Mesendoderm (in vitro differentiated cells): ENCODE data around the gene KY.

Source experiments
- DNase-seq: peaks from one replicate; pipeline ENCODE4 v3.0.0; 2013
- H2AK5ac ChIP-seq: 2 replicates; pipeline ENCODE4 v1.6.1; 2013; ENCODE audit warnings: low read length, inconsistent platforms
- H2BK120ac ChIP-seq: 2 replicates; pipeline ENCODE4 v1.6.1; 2013; ENCODE audit warnings: low read depth, mild to moderate bottlenecking, low read length, moderate library complexity, mixed read lengths
- H2BK15ac ChIP-seq: replicated peaks from 2 replicates; pipeline ENCODE4 v1.6.1; 2013; ENCODE audit warnings: low read depth, mild to moderate bottlenecking, moderate library complexity
- H2BK5ac ChIP-seq: 2 replicates; pipeline ENCODE4 v1.6.1; 2013; ENCODE audit warnings: low read length, inconsistent platforms
- H3K18ac ChIP-seq: 2 replicates; pipeline ENCODE4 v1.6.1; 2013; ENCODE audit warnings: mild to moderate bottlenecking, low read length, mixed read lengths
- H3K23ac ChIP-seq: one replicate; pipeline ENCODE4 v1.6.1; 2013; ENCODE audit warnings: low read length
- H3K27ac ChIP-seq: 2 replicates; pipeline ENCODE4 v1.5.1; 2013; ENCODE audit warnings: low read depth, mild to moderate bottlenecking, inconsistent platforms, low read length, moderate library complexity
- H3K27me3 ChIP-seq: 2 replicates; pipeline ENCODE4 v1.6.1; 2013; ENCODE audit warnings: low read length, control low read depth, mild to moderate bottlenecking, inconsistent platforms; ENCODE audit not compliant: insufficient read depth, poor library complexity
- H3K36me3 ChIP-seq: 2 replicates; pipeline ENCODE4 v1.6.1; 2013; ENCODE audit warnings: low read length, inconsistent platforms; ENCODE audit not compliant: control insufficient read depth, insufficient read depth
- H3K4ac ChIP-seq: one replicate; pipeline ENCODE4 v1.6.1; 2013; ENCODE audit warnings: low read depth, mild to moderate bottlenecking, low read length, moderate library complexity
- H3K4me1 ChIP-seq: 2 replicates; pipeline ENCODE4 v1.6.1; 2013; ENCODE audit warnings: low read depth, low read length, inconsistent platforms; ENCODE audit not compliant: control insufficient read depth
- H3K4me2 ChIP-seq: 2 replicates; pipeline ENCODE4 v1.6.1; 2013; ENCODE audit warnings: low read length
- H3K4me3 ChIP-seq: 2 replicates; pipeline ENCODE4 v1.5.1; 2013; ENCODE audit warnings: mild to moderate bottlenecking, low read length
- H3K56ac ChIP-seq: one replicate; pipeline ENCODE4 v1.6.1; 2013; ENCODE audit warnings: low read length
- H3K79me1 ChIP-seq: 2 replicates; pipeline ENCODE4 v1.6.1; 2013; ENCODE audit warnings: low read length, inconsistent platforms
- H3K79me2 ChIP-seq: 2 replicates; pipeline ENCODE4 v1.6.1; 2013; ENCODE audit warnings: mild to moderate bottlenecking, low read length; ENCODE audit not compliant: control insufficient read depth, insufficient read depth
- H3K9ac ChIP-seq: 2 replicates; pipeline ENCODE4 v1.6.1; 2013; ENCODE audit warnings: low read length, inconsistent platforms
- H4K5ac ChIP-seq: one replicate; pipeline ENCODE4 v1.6.1; 2013; ENCODE audit warnings: low read length
- H4K8ac ChIP-seq: one replicate; pipeline ENCODE4 v1.6.1; 2013; ENCODE audit warnings: low read depth, mild to moderate bottlenecking, control low read depth, low read length, moderate library complexity
- WGBS: extraction: QIAGEN DNeasy Blood & Tissue Kit; methylation state at CpG from one replicate; pipeline ENCODE4 v1.1.7; 2013; ENCODE audit warnings: low lambda C conversion rate, missing lambda C conversion rate; ENCODE audit not compliant: insufficient coverage; ENCODE audit errors: extremely low coverage; 5-methylcytosine and 5-hydroxymethylcytosine counted together

Gene KY

GRCh38 chr3:134614955-134615354 is 35.9 kb downstream of the KY start:
- DNase-seq: no peak
- Histone ChIP-seq H3K36me3 (no peaks in the 10 kb centered on the region), H3K27ac (no peak overlapping the region), H2BK15ac (no peak overlapping the region), H2AK5ac (no peak overlapping the region), H3K18ac (no peak overlapping the region), H2BK5ac (no peak overlapping the region), H3K4me1 (no peaks in the 10 kb centered on the region), H3K9ac (no peak overlapping the region), H3K27me3 (no peaks in the 10 kb centered on the region), H3K4ac (no peak overlapping the region), H3K79me2 (no peaks in the 10 kb centered on the region), H3K23ac (no peak overlapping the region), H2BK120ac (no peak overlapping the region), H3K56ac (no peak overlapping the region), H3K4me3 (no peak overlapping the region), H4K8ac (no peak overlapping the region), H4K5ac (no peak overlapping the region), H3K4me2 (no peak overlapping the region), H3K79me1 (no peaks in the 10 kb centered on the region)
- no CpG with 5 or more reads among the region's 4 CpGs for WGBS

- H3K9ac ChIP-seq: no peak overlapping the region
- H2BK15ac ChIP-seq: no peak overlapping the region
- H3K4me2 ChIP-seq: no peak overlapping the region
- H3K4me1 ChIP-seq: no peaks in the 10 kb centered on the region
- H3K18ac ChIP-seq: no peak overlapping the region
- no peaks in the 10 kb centered on the region for H3K27me3 ChIP-seq
- DNase-seq: no peak
- H3K4me3 ChIP-seq: no peak overlapping the region
- no peaks in the 10 kb centered on the region for H3K79me2 ChIP-seq
- no peaks in the 10 kb centered on the region for H3K36me3 ChIP-seq
- no peak overlapping the region for H4K5ac ChIP-seq
- H3K23ac ChIP-seq: no peak overlapping the region
- H3K4ac ChIP-seq: no peak overlapping the region
- H3K56ac ChIP-seq: no peak overlapping the region
- no peak overlapping the region for H2AK5ac ChIP-seq
- no peak overlapping the region for H2BK5ac ChIP-seq
- no CpG with 5 or more reads among the region's 6 CpGs for WGBS
- no peaks in the 10 kb centered on the region for H3K79me1 ChIP-seq
- H3K27ac ChIP-seq: no peak overlapping the region
- H2BK120ac ChIP-seq: no peak overlapping the region
- no peak overlapping the region for H4K8ac ChIP-seq
These were observed 37.8 kb downstream of the KY start for GRCh38 chr3:134613006-134613520.

GRCh38 chr3:134611516-134611915 is 39.3 kb downstream of the KY start:
- H3K56ac ChIP-seq: no peak overlapping the region
- H3K4me1 ChIP-seq: no peaks in the 10 kb centered on the region
- no peak overlapping the region for H4K8ac ChIP-seq
- DNase-seq: no peak
- no peak overlapping the region for H3K4me2 ChIP-seq
- no peaks in the 10 kb centered on the region for H3K79me2 ChIP-seq
- no peak overlapping the region for H2BK15ac ChIP-seq
- H3K27ac ChIP-seq: no peak overlapping the region
- H3K79me1 ChIP-seq: no peaks in the 10 kb centered on the region
- H3K27me3 ChIP-seq: no peaks in the 10 kb centered on the region
- no peak overlapping the region for H3K18ac ChIP-seq
- H3K23ac ChIP-seq: no peak overlapping the region
- H3K9ac ChIP-seq: no peak overlapping the region
- no peak overlapping the region for H2AK5ac ChIP-seq
- no peak overlapping the region for H2BK120ac ChIP-seq
- no peak overlapping the region for H3K4ac ChIP-seq
- no CpG with 5 or more reads among the region's 2 CpGs for WGBS
- H3K4me3 ChIP-seq: no peak overlapping the region
- H4K5ac ChIP-seq: no peak overlapping the region
- no peaks in the 10 kb centered on the region for H3K36me3 ChIP-seq
- no peak overlapping the region for H2BK5ac ChIP-seq

GRCh38 chr3:134610432-134611385 is 40.1 kb downstream of the KY start:
- Histone ChIP-seq H3K9ac (no peak overlapping the region), H3K56ac (no peak overlapping the region), H3K36me3 (no peaks in the 10 kb centered on the region), H3K27ac (no peak overlapping the region), H3K23ac (no peak overlapping the region), H2BK120ac (no peak overlapping the region), H3K4me2 (no peak overlapping the region), H2AK5ac (no peak overlapping the region), H3K27me3 (no peaks in the 10 kb centered on the region), H3K4me3 (no peak overlapping the region), H4K5ac (no peak overlapping the region), H3K4ac (no peak overlapping the region), H4K8ac (no peak overlapping the region), H2BK15ac (no peak overlapping the region), H3K4me1 (no peaks in the 10 kb centered on the region), H3K79me1 (no peaks in the 10 kb centered on the region), H3K79me2 (no peaks in the 10 kb centered on the region), H3K18ac (no peak overlapping the region), H2BK5ac (no peak overlapping the region)
- no CpG with 5 or more reads among the region's 11 CpGs for WGBS
- no peak for DNase-seq

- Histone ChIP-seq H3K18ac (no peak overlapping the region), H3K4me1 (no peaks in the 10 kb centered on the region), H3K4me3 (no peak overlapping the region), H3K27me3 (no peaks in the 10 kb centered on the region), H3K56ac (no peak overlapping the region), H3K4ac (no peak overlapping the region), H3K79me1 (no peaks in the 10 kb centered on the region), H2BK5ac (no peak overlapping the region), H3K79me2 (no peaks in the 10 kb centered on the region), H2BK15ac (no peak overlapping the region), H4K5ac (no peak overlapping the region), H3K23ac (no peak overlapping the region), H3K27ac (no peak overlapping the region), H4K8ac (no peak overlapping the region), H3K36me3 (no peaks in the 10 kb centered on the region), H3K9ac (no peak overlapping the region), H2AK5ac (no peak overlapping the region), H2BK120ac (no peak overlapping the region), H3K4me2 (no peak overlapping the region)
- no peak for DNase-seq
- no CpG with 5 or more reads among the region's 10 CpGs for WGBS
These were observed 40.9 kb downstream of the KY start for GRCh38 chr3:134609821-134610431.
